Endometrial microvascular endothelial cells (primary cell): ENCODE measurements around the gene CXCR6. TPM values are rescaled to one million over a fixed set of nuclear protein-coding genes. Genes with fewer than 3 reads are reported as not detected.

ENCODE experiments used
- in situ Hi-C: cut with HindIII; loops from 2 replicates; pipeline ENCODE4 v1.10.0; 2017; ENCODE audit warnings: low sequenced_read_pairs, low pct_unique_long_range_greater_than_20kb; ENCODE audit errors: inconsistent ontology term
- total RNA-seq: library from RNA; depleted of rRNA; stranded (reverse); fragments of >200 nt; gene quantifications from one replicate; pipeline ENCODE4 v1.2.3, GENCODE V29; 2015; ENCODE audit errors: inconsistent ontology term

Gene CXCR6
- total RNA-seq, result not detected

DNA sequence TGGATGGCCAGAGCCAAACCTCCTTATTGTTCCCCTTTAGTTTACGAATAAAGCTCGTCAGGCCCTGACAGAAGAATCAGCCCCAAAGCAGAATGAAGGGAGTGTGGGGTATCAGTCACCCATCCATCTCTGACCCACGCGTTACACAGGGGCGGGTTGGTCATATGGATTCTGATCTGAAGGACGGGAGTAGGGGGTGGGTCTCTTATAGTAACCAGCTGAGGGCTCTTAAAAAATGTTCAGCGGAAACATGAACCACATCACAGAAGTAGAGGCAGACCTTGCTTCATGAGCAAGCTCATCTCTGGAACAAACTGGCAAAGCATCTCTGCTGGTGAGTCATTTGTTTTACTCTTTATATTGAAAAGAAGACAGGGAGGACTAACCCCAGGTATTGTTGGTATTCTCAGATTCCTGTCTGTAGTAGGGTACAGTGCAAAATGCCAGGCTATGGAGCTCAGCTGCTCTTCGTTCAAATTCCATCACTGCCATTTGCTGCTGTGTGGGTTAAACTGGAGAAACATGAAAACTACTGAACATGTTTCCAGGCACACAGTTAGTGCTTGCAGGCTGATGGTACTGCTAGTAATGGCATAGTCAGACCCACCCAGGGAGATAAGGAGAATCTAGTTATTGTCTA lies at the start of gene CXCR6:
CXCR6 (plus strand) TSS at position 258 of the 640 bp plus-strand sequence. CDS start 3,018 bp downstream, outside the sequence.
- in situ Hi-C loops, result no loop called here

GRCh38 chr3:45894015-45894414 lies 49.2 kb upstream of the CXCR6 start:
- in situ Hi-C loops, result no loop called here

- in situ Hi-C loops, result no loop called here
Observed at GRCh38 chr3:45895686-45896468, 47.4 kb upstream of the CXCR6 start.

GRCh38 chr3:45896956-45897355 lies 46.3 kb upstream of the CXCR6 start:
- in situ Hi-C loops, result no loop called here

- in situ Hi-C loops, result no loop called here
Observed at GRCh38 chr3:45904931-45905330, 38.3 kb upstream of the CXCR6 start.

GRCh38 chr3:45905755-45906154 lies 37.5 kb upstream of the CXCR6 start:
- in situ Hi-C loops, result no loop called here

GRCh38 chr3:45906681-45907407 lies 36.4 kb upstream of the CXCR6 start:
- in situ Hi-C loops, result no loop called here

GRCh38 chr3:45907769-45908705 lies 35.2 kb upstream of the CXCR6 start:
- in situ Hi-C loops, result no loop called here

GRCh38 chr3:45908761-45909160 lies 34.5 kb upstream of the CXCR6 start:
- in situ Hi-C loops, result no loop called here

- in situ Hi-C loops, result no loop called here
Observed at GRCh38 chr3:45909542-45909941, 33.7 kb upstream of the CXCR6 start.

DNA sequence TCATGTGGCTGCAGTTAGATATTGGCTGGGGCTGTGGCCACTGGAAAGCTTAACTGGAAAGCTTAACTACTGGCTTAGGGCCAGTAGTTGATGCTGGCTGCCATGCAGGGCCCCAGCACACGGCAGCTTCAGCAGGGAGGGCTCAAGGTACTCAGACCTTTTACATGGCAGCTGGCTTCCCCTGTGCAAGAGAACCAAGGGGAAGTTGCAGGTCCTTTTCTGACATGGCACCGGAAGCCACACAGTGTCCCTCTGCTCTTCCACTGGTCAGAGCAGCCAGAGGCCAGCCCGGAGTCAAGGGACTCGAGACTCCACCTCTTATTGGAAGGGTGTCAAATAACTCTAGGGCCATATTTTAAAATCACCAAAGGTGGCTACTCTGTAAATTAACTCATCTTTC lies 32.4 kb upstream of the CXCR6 start:
- in situ Hi-C loops, result no loop called here

DNA sequence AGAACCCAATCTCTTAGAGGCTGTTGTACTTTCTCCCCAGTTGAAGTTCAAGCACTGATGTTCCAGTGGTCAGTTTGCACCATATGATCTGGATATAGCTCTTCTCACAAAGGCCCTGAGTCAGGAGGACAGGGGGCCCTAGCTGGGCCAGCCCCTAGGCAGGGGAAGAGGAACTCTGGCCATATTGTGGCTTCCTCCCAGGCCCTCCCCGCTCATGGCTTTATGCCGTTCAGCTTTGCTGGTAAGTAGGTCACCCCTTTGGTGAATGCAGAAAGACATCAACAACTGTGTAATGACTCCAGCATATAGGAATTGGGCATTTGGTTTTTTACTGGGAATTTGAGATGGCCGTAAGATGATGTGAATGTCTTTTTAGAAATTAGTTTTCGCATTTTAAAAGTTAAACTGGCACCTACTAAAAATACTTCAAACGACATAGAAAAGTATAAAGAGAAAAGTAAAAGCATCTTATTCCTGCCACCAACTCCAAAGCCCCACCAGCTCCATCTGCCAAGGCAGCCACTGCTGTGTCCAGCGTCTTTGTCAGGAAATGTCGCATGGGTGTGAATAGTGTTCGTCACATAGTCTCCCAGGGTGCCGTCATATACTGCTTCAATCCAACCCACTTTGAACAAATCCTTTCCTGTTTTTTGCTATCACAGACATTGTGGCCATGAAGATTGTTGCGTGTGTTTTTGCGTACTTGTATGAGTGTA lies 31.6 kb upstream of the CXCR6 start:
- in situ Hi-C loops, result no loop called here

- in situ Hi-C loops, result no loop called here
Observed at GRCh38 chr3:45912435-45912834, 30.8 kb upstream of the CXCR6 start.

GRCh38 chr3:45914362-45915058 lies 28.8 kb upstream of the CXCR6 start:
- in situ Hi-C loops, result no loop called here

DNA sequence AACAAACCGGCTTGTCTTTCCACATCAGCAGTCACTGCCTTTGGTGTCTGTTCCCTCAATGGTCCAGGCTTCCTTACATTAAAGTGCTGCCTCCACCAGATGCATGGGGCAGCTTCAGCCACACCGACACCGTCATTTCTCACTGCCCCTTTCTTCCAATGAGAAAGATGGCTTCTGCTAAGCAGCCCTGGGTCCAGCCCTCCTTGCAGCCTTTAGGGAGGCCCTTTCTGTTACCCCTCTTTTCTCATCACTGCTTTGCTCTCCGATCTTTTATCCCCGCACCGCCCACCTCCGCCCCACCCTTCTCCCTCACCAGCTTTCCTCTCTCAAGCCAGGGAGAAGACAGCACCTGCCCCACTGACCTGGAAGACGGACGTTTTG lies 28.2 kb upstream of the CXCR6 start:
- in situ Hi-C loops, result no loop called here

GRCh38 chr3:45915518-45916231 lies 27.6 kb upstream of the CXCR6 start:
- in situ Hi-C loops, result no loop called here
